LoVo (cell line): ENCODE data around the gene ARFGEF3.
A peak's percentile ranks its signal among the peaks of the same experiment; 100 is the strongest.

ENCODE experiments used
- DNase-seq: peaks from one replicate; pipeline ENCODE4 v3.0.0-alpha.2; 2016; ENCODE audit warnings: low spot score

The ARFGEF3 gene

DNA sequence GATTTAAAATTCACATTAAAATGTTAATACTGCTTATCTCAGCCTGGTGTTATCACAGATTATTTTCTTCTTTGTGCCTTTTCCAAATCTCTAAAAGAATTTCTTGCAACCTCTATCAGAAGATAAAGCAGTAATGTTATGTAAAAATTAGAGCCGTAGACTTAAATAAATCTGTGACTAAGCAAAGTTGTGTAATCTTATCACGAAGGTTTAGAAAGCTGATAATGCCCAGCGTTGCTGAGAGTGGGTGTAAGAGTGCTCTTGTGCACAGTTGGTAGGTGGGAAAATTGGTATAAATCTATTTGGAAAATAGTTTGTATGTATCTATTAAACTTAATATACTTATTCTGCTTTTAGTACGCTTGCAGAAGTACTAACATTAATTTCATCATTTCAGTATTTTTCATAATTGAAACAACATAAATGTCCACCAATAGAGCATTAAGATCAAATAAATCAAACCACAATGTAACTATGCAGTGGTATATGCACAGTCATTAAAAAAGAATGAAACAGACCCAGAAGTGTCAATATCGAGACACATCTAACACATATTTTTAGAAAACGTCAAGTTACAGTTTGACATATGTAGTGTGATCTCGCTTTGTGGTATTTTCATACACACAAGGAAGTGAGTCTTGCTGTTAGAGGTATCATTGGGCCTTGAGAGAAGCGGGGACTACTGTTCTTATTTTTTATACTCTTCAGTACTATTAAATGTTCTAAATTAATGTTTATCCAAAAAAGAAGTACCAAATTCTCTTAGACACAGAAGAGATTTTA is 111.0 kb downstream of the ARFGEF3 start:
- no peak for DNase-seq

DNA sequence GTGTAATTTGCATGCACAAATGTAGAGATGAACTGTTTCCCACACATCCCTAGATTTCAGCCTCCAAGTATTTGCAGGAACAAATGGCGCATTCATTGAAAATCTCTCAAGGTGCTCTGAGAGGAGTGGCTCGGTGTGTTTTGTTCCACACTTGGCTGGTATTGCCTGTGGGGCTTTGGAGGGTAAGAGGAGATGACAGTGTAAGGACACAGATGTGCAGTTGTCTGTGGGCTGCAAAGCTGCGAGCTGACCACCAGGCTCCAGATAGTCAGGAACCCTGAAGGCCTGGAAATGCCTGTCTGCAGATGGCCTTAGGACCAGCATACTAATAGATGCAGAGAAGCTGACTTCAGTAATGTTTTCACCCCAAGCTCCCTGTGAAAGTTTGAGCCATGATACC is 114.2 kb downstream of the ARFGEF3 start:
- no peak for DNase-seq

DNA sequence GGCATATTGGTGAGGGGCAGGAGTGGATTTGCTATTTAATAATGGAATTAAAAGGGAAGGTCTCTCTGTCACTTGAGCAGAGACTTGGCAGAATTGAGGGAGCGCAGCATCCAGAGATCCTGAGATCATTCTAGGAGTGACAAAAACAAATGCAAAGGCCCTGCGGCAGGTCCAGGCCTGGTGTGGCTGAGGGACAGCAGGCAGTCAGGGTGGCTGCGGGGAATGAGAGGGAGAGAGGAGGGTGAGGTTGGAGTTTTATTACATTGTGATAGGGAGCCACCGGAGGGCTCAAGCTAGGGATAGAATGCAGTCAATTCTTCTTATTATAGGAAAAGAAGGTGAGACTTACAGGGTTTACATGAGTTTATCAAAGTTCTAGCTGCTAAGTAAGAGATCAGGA is 116.1 kb downstream of the ARFGEF3 start:
- DNase-seq, result no peak

DNA sequence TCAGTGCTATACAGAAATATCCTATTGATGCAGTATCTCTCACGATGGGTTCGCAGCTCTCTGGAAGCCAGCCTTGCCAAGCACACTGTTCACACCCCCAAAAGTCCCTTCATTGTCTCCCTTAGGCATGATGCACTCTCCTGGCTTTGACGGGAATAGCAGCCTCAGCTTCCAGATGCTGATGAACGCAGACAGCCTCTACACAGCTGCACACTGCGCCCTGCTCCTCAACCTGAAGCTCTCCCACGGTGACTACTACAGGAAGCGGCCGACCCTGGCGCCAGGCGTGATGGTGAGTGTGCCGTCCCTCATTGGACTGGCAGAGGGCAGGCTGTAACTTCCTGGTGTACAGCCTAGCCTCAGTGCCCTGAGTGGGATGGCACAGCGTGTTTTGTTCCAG is 116.6 kb downstream of the ARFGEF3 start:
- DNase-seq, result no peak

DNA sequence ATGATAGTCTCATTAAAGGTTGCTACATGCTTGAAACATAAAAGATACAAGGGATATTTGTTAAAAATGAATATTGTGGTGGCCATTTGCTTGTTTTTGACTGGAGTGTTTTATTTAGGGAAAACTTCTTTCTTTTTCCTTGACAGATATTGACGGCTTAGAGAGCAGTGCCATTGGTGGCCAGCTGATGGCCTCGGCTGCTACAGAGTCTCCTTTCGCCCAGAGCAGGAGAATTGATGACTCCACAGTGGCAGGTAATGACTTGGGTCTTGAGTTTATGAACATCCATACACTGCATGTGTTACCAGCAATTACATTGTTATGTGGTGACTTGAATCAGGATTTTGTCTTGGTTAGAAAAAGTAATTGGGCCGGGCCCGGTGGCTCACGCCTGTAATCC is 124.1 kb downstream of the ARFGEF3 start:
- no peak for DNase-seq

DNA sequence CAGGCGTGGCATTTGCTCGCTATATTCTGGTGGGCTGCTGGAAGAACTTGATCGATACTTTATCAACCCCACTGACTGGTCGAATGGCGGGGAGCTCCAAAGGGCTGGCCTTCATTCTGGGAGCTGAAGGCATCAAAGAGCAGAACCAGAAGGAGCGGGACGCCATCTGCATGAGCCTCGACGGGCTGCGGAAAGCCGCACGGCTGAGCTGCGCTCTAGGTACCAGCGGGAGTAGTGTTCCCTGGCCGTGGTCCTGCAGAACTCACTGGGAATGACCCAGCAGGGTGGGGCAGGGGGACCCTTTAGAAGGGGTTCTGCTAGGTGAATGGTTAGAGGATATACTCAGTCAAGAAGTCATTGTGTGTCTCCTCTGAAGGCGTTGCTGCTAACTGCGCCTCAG is 125.0 kb downstream of the ARFGEF3 start:
- DNase-seq, result no peak

DNA sequence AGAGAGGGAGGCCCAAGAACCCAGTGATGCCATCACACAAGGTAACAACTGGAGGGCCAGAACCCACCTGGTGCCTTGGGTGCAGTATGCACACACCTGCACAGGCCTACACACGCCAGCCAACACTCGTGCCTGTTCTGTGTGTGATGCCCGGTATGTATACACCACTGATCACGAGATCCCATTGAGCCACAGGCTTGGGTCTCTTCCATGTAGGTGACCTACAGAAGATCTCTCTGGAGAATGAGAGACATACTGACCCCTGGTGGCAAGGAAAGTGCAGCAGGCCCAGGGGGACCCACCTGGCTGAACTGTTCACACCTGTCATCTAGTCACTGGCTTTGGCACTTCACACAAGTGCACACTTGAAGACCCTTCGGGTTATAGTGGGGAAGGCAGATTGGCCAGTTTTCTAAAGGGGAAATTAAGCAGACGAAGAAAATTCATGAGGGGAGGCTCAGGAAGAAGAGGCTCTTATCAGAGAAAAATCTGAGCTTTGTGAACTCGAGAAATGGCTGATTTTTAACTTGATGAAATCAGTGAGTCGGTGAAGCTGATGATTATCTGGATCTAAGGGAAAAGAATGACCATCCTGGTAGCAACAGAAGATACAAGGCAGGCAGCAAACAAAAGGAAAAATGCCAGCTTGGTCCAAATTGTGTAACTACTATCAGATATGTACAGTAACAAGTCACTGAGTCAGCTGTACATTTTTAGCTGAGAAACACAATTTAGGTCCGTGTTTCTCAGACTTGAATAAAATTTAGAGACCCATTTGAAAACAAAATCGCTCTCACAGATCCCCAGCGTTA is 125.6 kb downstream of the ARFGEF3 start:
- peak; percentile 54 for DNase-seq

DNA sequence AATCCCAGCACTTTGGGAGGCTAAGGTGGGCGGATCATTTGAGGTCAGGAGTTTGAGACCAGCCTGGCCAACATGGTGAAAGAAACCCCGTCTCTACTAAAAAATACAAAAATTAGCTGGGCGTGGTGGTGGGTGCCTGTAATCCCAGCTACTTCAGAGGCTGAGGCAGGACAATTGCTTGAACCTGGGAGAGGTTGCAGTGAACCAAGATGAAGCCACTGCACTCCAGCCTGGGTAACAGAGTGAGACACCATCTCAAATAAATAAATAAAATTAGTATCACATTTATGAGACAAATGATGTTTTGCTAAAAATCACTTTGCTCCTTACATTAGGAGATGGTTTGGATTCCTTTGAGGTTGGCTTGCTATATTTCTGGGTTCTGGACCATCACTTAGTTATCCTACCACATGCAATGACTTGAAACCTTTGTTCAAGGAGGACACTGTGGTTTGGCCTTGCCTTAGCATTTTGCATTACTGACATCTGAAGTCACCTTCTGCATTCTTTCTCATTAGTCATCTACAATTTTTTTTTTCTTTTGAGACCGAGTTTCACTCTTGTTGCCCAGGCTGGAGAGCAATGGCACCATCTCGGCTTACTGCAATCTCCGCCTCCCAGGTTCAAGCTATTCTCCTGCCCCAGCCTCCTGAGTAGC is 126.8 kb downstream of the ARFGEF3 start:
- DNase-seq, result peak; percentile 58

DNA sequence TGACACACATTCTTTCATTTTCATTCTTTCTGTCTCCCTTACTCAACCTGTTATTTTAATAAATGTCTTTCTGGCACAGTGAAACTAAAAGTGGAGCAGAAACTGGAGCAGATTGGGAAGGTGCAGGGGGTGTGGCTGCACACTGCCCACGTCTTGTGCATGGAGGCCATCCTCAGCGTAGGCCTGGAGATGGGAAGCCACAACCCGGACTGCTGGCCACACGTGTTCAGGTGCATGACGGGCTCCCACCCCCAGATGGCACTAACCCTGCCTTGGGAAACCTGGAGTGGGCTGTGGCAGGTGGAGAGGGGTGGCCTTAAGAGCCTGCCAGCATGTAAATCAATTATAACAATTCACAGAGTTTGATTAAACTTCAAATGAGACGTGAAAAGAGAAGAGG is 128.0 kb downstream of the ARFGEF3 start:
- no peak for DNase-seq

DNA sequence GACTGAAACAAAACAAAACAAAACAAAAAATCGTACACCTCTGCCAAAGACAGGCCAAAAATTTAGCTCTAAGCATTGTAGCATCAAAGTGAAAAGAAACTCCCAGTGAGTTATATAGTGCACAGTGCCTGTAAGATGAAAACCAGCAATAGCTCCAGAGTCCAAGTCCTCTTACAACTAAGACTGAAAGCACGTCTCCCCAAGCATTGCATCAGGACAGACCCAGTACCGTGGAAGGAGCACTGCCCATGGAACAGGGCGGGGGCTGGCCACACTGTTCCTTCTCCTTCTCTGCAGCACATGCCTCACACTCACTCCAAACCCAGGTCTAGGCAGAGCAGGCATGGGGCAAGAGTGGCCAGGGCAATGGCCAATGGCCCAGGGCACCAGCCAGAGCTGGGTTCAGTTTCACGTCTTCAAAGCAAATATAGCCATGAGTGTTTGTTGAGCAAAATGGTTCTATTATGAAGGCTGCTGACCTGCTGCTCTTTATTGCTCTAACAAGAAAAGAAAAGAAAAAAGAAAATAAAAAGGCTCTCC is 128.8 kb downstream of the ARFGEF3 start:
- DNase-seq, result no peak

DNA sequence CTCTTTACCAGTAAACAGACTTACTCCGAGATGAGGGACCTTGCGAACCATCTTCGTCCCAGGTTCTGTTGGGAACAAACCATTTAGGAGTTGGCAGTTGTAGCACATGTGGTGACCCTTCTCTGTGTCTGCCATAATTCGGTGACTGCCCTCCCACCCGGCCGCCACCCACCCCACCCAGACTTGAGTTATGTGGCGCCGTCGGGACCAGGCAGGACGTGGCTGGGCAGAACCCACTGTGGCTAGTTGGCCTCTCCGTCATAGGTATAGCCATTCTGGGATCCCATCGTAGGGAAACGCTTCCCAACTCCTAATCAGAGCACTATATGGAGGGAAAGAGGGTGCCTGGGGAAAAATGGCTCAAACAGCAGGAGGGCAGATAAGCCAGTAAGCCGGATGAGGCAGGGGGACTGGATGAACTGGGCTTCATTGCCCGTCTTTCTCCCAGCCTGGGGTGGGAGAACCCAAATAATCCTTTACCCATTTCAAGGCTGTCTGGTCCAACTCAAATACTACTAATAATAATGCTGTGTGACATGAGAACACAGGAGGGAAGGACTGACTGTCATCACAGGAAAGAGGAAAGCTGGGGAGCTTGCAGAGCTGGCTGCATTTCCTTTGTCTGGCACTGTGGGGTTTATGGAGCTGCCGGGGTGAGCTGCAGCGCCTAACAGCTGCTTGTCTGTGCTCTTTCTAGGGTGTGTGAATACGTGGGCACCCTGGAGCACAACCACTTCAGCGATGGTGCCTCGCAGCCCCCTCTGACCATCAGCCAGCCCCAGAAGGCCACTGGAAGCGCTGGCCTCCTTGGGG is 129.5 kb downstream of the ARFGEF3 start:
- DNase-seq, result no peak

DNA sequence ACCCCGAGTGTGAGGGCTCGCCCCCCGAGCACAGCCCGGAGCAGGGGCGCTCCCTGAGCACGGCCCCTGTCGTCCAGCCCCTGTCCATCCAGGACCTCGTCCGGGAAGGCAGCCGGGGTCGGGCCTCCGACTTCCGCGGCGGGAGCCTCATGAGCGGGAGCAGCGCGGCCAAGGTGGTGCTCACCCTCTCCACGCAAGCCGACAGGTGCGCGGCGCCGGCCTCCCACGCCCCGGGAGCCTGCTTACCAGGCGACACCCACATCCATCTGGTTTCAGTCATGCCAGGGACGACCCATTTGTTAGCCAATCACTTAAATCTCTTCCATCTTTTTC is 130.1 kb downstream of the ARFGEF3 start:
- no peak for DNase-seq

DNA sequence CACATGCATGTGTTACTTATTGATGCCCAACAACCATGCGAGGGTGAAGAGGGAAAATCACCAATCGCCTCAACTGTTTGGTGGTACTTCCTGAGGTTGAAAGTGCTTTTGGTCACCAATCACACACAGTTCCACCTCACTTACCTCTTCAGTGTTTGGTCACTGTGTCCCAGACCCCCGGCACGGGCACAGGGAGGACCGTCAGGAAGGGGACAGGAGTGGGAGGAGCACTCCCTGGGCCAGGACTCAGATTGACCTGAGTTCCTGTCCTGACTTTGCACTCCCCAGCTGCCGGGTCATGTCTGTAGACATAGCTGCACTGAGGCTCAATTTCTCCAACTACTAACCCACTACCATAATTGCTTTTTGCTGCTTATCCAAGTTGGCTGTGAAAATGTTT is 130.7 kb downstream of the ARFGEF3 start:
- DNase-seq, result no peak

DNA sequence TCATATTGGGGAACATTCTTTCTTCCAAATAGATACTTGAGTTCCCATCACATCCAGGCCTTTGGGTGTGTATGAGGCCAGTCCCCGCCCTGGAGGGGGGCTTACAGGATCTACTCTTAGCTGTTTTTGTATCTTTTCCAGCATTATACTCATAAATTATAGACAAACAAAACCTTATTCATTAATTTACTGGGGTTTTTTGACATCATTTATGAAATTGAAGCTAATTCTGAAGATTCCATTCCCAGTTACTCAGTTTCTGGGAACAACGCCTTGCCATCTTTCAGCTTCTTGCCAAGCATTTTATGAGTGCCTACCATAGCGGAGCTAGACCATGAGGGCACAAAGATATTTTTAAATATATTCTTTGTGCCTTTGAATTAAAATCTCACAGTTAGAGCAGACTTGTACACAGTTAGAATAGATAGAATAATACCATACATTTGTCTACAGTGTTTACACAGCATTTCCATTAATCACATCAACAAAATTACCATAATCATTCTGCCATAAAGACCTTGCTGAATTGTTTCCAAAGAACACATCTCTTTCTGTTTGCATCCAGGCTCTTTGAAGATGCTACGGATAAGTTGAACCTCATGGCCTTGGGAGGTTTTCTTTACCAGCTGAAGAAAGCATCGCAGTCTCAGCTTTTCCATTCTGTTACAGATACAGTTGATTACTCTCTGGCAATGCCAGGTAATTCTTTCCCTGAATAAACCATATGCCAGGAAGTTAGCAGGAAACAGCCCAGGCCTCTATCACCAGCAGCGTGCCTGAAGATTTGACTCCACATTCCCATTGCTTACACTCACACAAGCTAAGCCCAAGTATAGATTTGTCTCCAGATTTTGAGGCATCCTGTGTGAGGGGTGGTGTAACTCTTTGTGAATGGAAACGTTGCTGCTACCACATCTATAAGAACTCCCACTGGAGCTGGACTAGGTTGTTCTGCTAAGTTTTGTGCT is 132.0 kb downstream of the ARFGEF3 start:
- no peak for DNase-seq

DNA sequence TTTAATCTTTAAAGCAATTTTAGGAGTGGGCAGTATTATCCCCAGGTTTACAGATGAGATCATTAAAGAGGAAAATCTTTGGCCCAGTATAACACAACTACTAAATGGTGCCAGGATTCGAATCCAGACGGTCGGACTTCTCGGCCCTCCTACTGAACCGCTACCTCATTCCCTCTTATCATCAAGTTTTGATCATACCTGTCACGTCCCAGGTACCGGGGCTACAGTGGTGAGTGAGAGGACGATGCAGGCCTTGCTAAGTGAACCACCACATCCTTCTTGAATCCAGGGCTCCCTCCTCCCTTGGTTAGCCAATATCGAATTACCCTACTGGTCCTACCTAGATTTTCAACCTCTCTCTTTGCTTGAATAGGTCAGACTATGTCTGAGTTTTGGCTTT is 134.6 kb downstream of the ARFGEF3 start:
- DNase-seq, result no peak

DNA sequence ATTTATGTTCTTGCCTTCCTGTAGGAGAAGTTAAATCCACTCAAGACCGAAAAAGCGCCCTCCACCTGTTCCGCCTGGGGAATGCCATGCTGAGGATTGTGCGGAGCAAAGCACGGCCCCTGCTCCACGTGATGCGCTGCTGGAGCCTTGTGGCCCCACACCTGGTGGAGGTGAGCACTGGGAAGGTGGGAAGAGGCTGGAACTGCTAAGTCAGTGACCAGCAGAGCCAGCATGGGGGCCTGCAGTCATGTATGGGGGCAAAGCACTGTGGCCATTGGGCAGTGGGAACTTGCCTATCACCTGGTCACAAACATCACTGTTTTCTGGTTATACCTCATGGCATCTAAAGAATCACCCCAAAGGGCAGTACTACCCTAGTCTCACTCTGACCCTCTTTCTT is 135.0 kb downstream of the ARFGEF3 start:
- no peak for DNase-seq

DNA sequence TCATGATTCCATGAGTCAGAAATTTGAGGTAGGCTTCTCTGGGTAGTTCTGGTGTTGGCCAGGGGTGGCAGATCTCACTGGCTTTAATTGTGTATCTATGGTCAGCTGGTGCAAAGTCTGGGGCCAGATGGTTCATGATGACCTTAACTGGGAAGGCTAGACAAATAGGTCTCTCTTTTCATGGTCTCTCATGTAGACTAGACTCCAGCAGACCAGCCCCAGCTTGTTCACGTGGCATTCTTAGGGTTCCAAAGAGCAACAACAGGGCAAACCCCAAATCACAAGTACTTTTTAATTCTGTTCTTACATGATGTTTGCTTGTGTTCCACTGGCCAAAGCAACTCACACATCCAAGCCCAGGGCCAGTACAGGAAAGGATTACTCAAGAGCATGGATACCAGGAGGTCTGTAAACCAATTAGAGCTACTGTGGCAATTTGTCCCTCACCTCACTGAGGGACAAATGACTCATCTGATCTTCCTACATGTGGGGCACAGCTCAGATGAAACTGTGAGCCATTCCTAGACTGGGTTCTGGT is 136.1 kb downstream of the ARFGEF3 start:
- no peak for DNase-seq

DNA sequence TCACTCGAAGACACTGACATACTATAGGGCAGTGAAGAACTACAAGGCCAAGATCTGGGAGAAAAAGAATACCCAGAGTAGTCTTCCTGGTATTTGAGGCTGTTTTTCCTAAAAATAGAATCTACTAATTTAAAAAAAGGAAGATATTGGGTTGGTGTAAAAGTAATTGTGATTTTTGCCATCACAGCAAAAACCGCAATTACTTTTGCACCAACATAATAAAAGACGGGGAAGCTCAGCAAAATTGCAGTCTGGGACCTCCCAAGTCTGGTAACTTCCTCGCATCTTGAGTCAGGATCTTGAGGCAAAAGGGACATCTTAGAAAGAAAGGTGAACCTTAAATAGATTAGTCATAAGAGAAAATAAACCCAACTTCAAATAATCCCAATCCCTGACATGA is 138.7 kb downstream of the ARFGEF3 start:
- no peak for DNase-seq

DNA sequence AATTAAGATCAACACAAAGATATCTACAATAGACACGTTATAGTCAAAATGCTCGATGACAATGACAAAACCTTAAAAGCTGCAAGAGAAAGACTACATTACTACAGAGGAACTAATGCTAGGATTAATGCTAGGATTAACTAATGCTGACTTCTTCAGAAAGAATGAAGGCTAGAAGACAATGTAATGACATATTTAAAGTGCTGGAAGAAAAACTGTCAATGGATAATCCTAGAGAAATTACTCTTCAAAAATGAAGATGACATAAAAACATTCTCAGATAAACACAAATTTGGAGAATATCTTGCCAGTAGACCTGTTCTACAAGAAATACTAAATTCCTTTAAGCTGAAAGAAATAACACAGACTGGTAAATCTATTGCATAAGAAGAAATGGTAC is 140.8 kb downstream of the ARFGEF3 start:
- DNase-seq, result no peak

DNA sequence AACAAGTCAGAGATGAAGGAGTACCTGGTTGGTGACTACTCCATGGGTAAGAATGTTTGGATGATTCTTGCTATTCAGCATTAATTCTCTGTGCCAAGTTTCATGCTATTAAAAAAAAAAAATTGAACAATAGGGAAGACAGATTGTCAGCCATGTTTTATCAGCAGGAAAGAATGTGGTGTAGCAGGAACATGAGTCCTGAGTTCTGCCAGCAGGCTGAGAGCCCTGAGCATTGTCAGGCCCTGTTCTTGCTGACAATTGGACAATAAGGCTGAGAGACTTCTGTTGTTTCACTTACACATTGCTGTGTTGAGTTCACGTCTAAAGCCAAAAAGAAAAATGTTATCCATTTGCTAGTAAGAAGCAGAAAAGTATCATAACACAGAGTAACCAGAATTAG is 145.6 kb downstream of the ARFGEF3 start:
- no peak for DNase-seq
